ENCODE results near the gene MLXIP.
"Not testable (repeated sequence)": the region's sequence is repeated elsewhere in the genome, so short reads cannot be mapped to it uniquely, and the experiment has no call there.

The MLXIP gene

GRCh38 chr12:122167356-122167925, 88.9 kb downstream of the MLXIP start:
- Mint-ChIP-seq H3K27me3 (no peaks in the 10 kb centered on the region), H3K27ac (ENCODE audit: low read depth) (peak overlapping the region; percentile 67), H3K36me3 (ENCODE audit: insufficient read depth) (peaks cover 2% of the 10 kb centered on the region), H3K4me3 (peak overlapping the region; percentile 69), H3K9me3 (no peaks in the 10 kb centered on the region), H3K4me1 (peaks cover 29% of the 10 kb centered on the region)
- ATAC-seq (replicated peaks; ENCODE audit: extremely low read depth, poor library complexity, severe bottlenecking) (peak; percentile 10), DNase-seq (ENCODE audit: low spot score in 2 of 2) (no peak)

- peaks cover 2% of the 10 kb centered on the region for H3K36me3 Mint-ChIP-seq (ENCODE audit: insufficient read depth)
- DNase-seq (ENCODE audit: low spot score in 2 of 2), result no peak
- ATAC-seq (replicated peaks; ENCODE audit: extremely low read depth, poor library complexity, severe bottlenecking), result no peak
- H3K4me1 Mint-ChIP-seq, result peaks cover 19% of the 10 kb centered on the region
- no peaks in the 10 kb centered on the region for H3K27me3 Mint-ChIP-seq
- no peak overlapping the region for H3K27ac Mint-ChIP-seq (ENCODE audit: low read depth)
- no peaks in the 10 kb centered on the region for H3K9me3 Mint-ChIP-seq
- no peak overlapping the region for H3K4me3 Mint-ChIP-seq
Observed at GRCh38 chr12:122168492-122168891, 89.9 kb downstream of the MLXIP start.

- Mint-ChIP-seq H3K4me3 (no peak overlapping the region), H3K9me3 (no peaks in the 10 kb centered on the region), H3K36me3 (ENCODE audit: insufficient read depth) (peaks cover 2% of the 10 kb centered on the region), H3K4me1 (peaks cover 10% of the 10 kb centered on the region), H3K27ac (ENCODE audit: low read depth) (no peak overlapping the region), H3K27me3 (no peaks in the 10 kb centered on the region)
- DNase-seq (ENCODE audit: low spot score in 2 of 2) (no peak), ATAC-seq (replicated peaks; ENCODE audit: extremely low read depth, poor library complexity, severe bottlenecking) (no peak)
Observed at GRCh38 chr12:122171399-122171798, 92.8 kb downstream of the MLXIP start.

GRCh38 chr12:122172262-122172939, 93.8 kb downstream of the MLXIP start:
- peaks cover 2% of the 10 kb centered on the region for H3K36me3 Mint-ChIP-seq (ENCODE audit: insufficient read depth)
- no peak overlapping the region for H3K27ac Mint-ChIP-seq (ENCODE audit: low read depth)
- H3K27me3 Mint-ChIP-seq, result no peaks in the 10 kb centered on the region
- H3K4me3 Mint-ChIP-seq, result no peak overlapping the region
- no peaks in the 10 kb centered on the region for H3K4me1 Mint-ChIP-seq
- DNase-seq (ENCODE audit: low spot score in 2 of 2), result no peak
- no peak for ATAC-seq (replicated peaks; ENCODE audit: extremely low read depth, poor library complexity, severe bottlenecking)
- no peaks in the 10 kb centered on the region for H3K9me3 Mint-ChIP-seq

GRCh38 chr12:122174155-122174845, 95.7 kb downstream of the MLXIP start, which contains the start of gene IL31:
TSS of gene IL31 (minus strand) at chr12:122174221. CDS start at chr12:122174172, 49 bp downstream.
- Mint-ChIP-seq H3K4me1 (no peaks in the 10 kb centered on the region), H3K4me3 (no peak within 1 kb of the TSS), H3K36me3 (ENCODE audit: insufficient read depth) (peaks cover 2% of the 10 kb centered on the region), H3K27me3 (no peaks in the 10 kb centered on the region), H3K9me3 (no peaks in the 10 kb centered on the region), H3K27ac (ENCODE audit: low read depth) (no peak within 1 kb of the TSS)
- ATAC-seq (replicated peaks; ENCODE audit: extremely low read depth, poor library complexity, severe bottlenecking) (no peak), DNase-seq (ENCODE audit: low spot score in 2 of 2) (no peak)

- not testable (repeated sequence) for H3K4me1 Mint-ChIP-seq; H3K36me3 Mint-ChIP-seq (ENCODE audit: insufficient read depth); ATAC-seq (replicated peaks; ENCODE audit: extremely low read depth, poor library complexity, severe bottlenecking); H3K9me3 Mint-ChIP-seq; H3K27ac Mint-ChIP-seq (ENCODE audit: low read depth); H3K4me3 Mint-ChIP-seq; DNase-seq (ENCODE audit: low spot score in 2 of 2); H3K27me3 Mint-ChIP-seq
Observed at GRCh38 chr12:122176473-122176872, 97.9 kb downstream of the MLXIP start.

GRCh38 chr12:122182887-122183587, 104.5 kb downstream of the MLXIP start, which contains the start of gene LRRC43:
TSS of gene LRRC43 (plus strand) at chr12:122183123. CDS start at chr12:122183145, 22 bp downstream.
- no peaks in the 10 kb centered on the region for H3K9me3 Mint-ChIP-seq
- peak within 1 kb of the TSS; percentile 64 for H3K27ac Mint-ChIP-seq (ENCODE audit: low read depth)
- H3K36me3 Mint-ChIP-seq (ENCODE audit: insufficient read depth), result peaks cover 4% of the 10 kb centered on the region
- peak within 1 kb of the TSS; percentile 77 for H3K4me3 Mint-ChIP-seq
- ATAC-seq (replicated peaks; ENCODE audit: extremely low read depth, poor library complexity, severe bottlenecking) (peak; percentile 79), DNase-seq (ENCODE audit: low spot score in 2 of 2) (no peak)
- H3K4me1 Mint-ChIP-seq, result peaks cover 5% of the 10 kb centered on the region
- no peaks in the 10 kb centered on the region for H3K27me3 Mint-ChIP-seq

- Mint-ChIP-seq H3K36me3 (ENCODE audit: insufficient read depth) (peaks cover 4% of the 10 kb centered on the region), H3K27me3 (no peaks in the 10 kb centered on the region), H3K4me3 (peak overlapping the region; percentile 77), H3K4me1 (peaks cover 5% of the 10 kb centered on the region), H3K27ac (ENCODE audit: low read depth) (peak overlapping the region; percentile 64), H3K9me3 (no peaks in the 10 kb centered on the region)
- no peak for DNase-seq (ENCODE audit: low spot score in 2 of 2)
- no peak for ATAC-seq (replicated peaks; ENCODE audit: extremely low read depth, poor library complexity, severe bottlenecking)
Observed at GRCh38 chr12:122183588-122183940, 105.0 kb downstream of the MLXIP start.

GRCh38 chr12:122184517-122184916, 106.0 kb downstream of the MLXIP start:
- Mint-ChIP-seq H3K27ac (ENCODE audit: low read depth) (peak overlapping the region; percentile 64), H3K27me3 (no peaks in the 10 kb centered on the region), H3K9me3 (no peaks in the 10 kb centered on the region), H3K36me3 (ENCODE audit: insufficient read depth) (peaks cover 4% of the 10 kb centered on the region), H3K4me3 (peak overlapping the region; percentile 77), H3K4me1 (peaks cover 5% of the 10 kb centered on the region)
- no peak for ATAC-seq (replicated peaks; ENCODE audit: extremely low read depth, poor library complexity, severe bottlenecking)
- no peak for DNase-seq (ENCODE audit: low spot score in 2 of 2)

- ATAC-seq (replicated peaks; ENCODE audit: extremely low read depth, poor library complexity, severe bottlenecking), result no peak
- Mint-ChIP-seq H3K27me3 (no peaks in the 10 kb centered on the region), H3K9me3 (no peaks in the 10 kb centered on the region), H3K4me1 (peaks cover 5% of the 10 kb centered on the region), H3K27ac (ENCODE audit: low read depth) (no peak overlapping the region), H3K36me3 (ENCODE audit: insufficient read depth) (peaks cover 4% of the 10 kb centered on the region), H3K4me3 (peak overlapping the region; percentile 77)
- no peak for DNase-seq (ENCODE audit: low spot score in 2 of 2)
Observed at GRCh38 chr12:122185079-122185478, 106.5 kb downstream of the MLXIP start.

GRCh38 chr12:122185494-122186082, 107.0 kb downstream of the MLXIP start:
- ATAC-seq (replicated peaks; ENCODE audit: extremely low read depth, poor library complexity, severe bottlenecking), result no peak

GRCh38 chr12:122187466-122187865, 108.9 kb downstream of the MLXIP start:
- Mint-ChIP-seq H3K4me1 (peaks cover 13% of the 10 kb centered on the region), H3K9me3 (no peaks in the 10 kb centered on the region), H3K36me3 (ENCODE audit: insufficient read depth) (peaks cover 4% of the 10 kb centered on the region), H3K27me3 (no peaks in the 10 kb centered on the region), H3K27ac (ENCODE audit: low read depth) (no peak overlapping the region), H3K4me3 (no peak overlapping the region)
- DNase-seq (ENCODE audit: low spot score in 2 of 2) (no peak), ATAC-seq (replicated peaks; ENCODE audit: extremely low read depth, poor library complexity, severe bottlenecking) (no peak)

More at GRCh38 chr12:122185494-122186082, 107.0 kb downstream of the MLXIP start:
- DNase-seq (ENCODE audit: low spot score in 2 of 2), result no peak
- Mint-ChIP-seq H3K9me3 (no peaks in the 10 kb centered on the region), H3K4me1 (peaks cover 6% of the 10 kb centered on the region), H3K4me3 (no peak overlapping the region), H3K36me3 (ENCODE audit: insufficient read depth) (peaks cover 4% of the 10 kb centered on the region), H3K27me3 (no peaks in the 10 kb centered on the region), H3K27ac (ENCODE audit: low read depth) (no peak overlapping the region)

Measured in central memory CD8-positive, alpha-beta T cell (primary cell).